HFFc6 (cell line): Measurements from ENCODE around the gene ARMC7. TPM values are rescaled to one million over a fixed set of nuclear protein-coding genes. Genes with fewer than 3 reads are reported as not detected.
A peak's percentile ranks its signal among the peaks of the same experiment; 100 is the strongest.

Experiments
- DNase-seq: peaks from one replicate; pipeline ENCODE4 v3.0.0-alpha.2; 2018
- H3K27ac Mint-ChIP-seq: 2 replicates; pipeline ENCODE4 v1.8.0; 2020; ENCODE audit warnings: mild to moderate bottlenecking, mixed read lengths
- H3K27me3 Mint-ChIP-seq: 2 replicates; pipeline ENCODE4 v1.8.0; 2021; ENCODE audit warnings: mild to moderate bottlenecking, moderate library complexity, mixed read lengths; ENCODE audit not compliant: insufficient read depth
- H3K36me3 Mint-ChIP-seq: 2 replicates; pipeline ENCODE4 v1.8.0; 2021; ENCODE audit warnings: low read depth, mixed read lengths
- H3K4me1 Mint-ChIP-seq: 2 replicates; pipeline ENCODE4 v1.8.0; 2020; ENCODE audit warnings: low read depth, mixed read lengths
- H3K4me3 Mint-ChIP-seq: 2 replicates; pipeline ENCODE4 v1.8.0; 2020; ENCODE audit warnings: mild to moderate bottlenecking, moderate library complexity, mixed read lengths
- H3K9me3 Mint-ChIP-seq: 2 replicates; pipeline ENCODE4 v1.8.0; 2020; ENCODE audit warnings: mild to moderate bottlenecking, mixed read lengths
- total RNA-seq, 6 experiments: library from RNA; stranded (reverse); fragmentation: NEBNext Ultra II Directional; extraction: Animal tissue kit (Norgen Biotek cat#: 25700); gene quantifications; 2 replicates in 1 of 6; 3 replicates in 5 of 6; pipeline ENCODE4 v1.2.3, GENCODE V29; 2021
- TF ChIP-seq, protein P1 (sequence below): fragments of 200-600 bp; sonication (generic); IDR thresholded peaks from 2 replicates; pipeline ENCODE4 v1.5.0; 2021; ENCODE audit warnings: antibody characterized with exemption, mild to moderate bottlenecking

Gene ARMC7
- total RNA-seq, 6 experiments from 2014 or later: 9.1 to 11.7 (median 9.6) TPM

DNA sequence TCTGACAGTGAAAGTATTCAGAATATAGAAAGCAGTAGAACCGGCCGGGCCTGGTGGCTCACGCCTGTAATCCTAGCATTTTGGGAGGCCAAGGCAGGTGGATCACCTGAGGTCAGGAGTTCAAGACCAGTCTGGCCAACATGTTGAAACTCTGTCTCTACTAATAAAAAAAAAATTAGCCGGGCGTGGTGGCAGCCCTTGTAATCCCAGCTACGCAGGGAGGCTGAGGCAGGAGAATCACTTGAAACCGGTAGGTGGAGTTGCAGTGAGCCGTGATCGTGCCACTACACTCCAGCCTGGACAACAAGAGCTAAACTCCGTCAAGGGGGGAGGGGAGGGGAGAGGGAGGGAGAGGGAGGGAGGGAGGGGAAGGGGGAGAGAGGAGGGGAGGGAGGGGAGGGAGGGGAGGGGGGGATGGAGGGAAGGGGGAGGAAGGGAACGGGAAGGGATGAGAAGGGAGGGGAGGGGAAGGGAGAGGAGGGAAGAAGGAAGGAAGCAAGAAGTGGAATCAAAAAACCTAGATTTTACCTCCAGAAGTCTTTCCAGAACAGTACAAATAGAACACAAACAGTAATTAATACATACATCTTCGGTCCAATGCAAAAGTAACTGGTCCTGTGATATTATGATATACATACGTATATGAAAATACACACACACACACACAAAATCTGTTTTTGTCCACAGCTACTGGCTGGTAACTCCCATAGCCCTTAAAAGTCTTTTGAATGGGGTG is 32.6 kb downstream of the ARMC7 start:
- no peak for DNase-seq
- TF ChIP-seq, protein P1, sequence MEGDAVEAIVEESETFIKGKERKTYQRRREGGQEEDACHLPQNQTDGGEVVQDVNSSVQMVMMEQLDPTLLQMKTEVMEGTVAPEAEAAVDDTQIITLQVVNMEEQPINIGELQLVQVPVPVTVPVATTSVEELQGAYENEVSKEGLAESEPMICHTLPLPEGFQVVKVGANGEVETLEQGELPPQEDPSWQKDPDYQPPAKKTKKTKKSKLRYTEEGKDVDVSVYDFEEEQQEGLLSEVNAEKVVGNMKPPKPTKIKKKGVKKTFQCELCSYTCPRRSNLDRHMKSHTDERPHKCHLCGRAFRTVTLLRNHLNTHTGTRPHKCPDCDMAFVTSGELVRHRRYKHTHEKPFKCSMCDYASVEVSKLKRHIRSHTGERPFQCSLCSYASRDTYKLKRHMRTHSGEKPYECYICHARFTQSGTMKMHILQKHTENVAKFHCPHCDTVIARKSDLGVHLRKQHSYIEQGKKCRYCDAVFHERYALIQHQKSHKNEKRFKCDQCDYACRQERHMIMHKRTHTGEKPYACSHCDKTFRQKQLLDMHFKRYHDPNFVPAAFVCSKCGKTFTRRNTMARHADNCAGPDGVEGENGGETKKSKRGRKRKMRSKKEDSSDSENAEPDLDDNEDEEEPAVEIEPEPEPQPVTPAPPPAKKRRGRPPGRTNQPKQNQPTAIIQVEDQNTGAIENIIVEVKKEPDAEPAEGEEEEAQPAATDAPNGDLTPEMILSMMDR: no peak
- Mint-ChIP-seq H3K27ac (no peak overlapping the region), H3K4me1 (peaks cover 12% of the 10 kb centered on the region), H3K9me3 (no peaks in the 10 kb centered on the region), H3K27me3 (no peaks in the 10 kb centered on the region), H3K36me3 (peaks cover 26% of the 10 kb centered on the region), H3K4me3 (no peak overlapping the region)

DNA sequence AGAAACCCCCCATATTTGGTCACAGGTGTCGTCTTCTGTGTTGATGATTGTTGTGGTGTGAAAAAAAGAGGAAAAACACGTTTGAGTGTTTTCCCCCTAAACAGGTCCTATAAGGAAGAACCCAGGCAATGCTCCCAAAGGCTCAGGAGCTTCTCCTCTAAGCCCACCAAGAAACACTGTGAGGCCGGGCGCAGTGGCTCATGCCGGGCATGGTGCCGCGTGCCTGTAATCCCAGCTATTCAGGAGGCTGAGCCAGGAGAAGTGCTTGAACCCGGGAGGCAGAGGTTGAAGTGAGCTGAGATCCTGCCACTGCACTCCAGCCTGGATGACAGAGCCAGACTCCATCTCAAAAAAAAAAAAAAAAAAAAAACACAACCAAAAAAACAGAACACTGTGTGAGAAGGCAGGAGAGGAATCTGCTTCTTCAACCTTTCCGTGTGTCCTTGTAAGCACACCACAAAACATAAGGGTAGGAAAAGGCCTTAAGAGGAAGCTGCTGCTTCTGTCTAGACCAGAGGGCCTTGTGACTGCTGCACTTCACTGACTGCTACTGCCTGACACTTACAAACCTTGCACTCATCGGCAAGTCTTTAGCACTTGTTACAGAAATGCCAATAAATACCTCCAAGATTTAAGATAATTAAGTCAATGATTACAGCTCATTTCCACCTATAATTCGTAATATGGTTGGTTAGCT is 35.2 kb downstream of the ARMC7 start:
- H3K36me3 Mint-ChIP-seq: peaks cover 37% of the 10 kb centered on the region
- no peaks in the 10 kb centered on the region for H3K27me3 Mint-ChIP-seq
- DNase-seq: no peak
- no peak overlapping the region for H3K4me3 Mint-ChIP-seq
- H3K9me3 Mint-ChIP-seq: no peaks in the 10 kb centered on the region
- H3K4me1 Mint-ChIP-seq: peaks cover 21% of the 10 kb centered on the region
- peak overlapping the region; percentile 18; the same call in 1 of the 2 replicates for H3K27ac Mint-ChIP-seq
- TF ChIP-seq, protein P1: no peak

DNA sequence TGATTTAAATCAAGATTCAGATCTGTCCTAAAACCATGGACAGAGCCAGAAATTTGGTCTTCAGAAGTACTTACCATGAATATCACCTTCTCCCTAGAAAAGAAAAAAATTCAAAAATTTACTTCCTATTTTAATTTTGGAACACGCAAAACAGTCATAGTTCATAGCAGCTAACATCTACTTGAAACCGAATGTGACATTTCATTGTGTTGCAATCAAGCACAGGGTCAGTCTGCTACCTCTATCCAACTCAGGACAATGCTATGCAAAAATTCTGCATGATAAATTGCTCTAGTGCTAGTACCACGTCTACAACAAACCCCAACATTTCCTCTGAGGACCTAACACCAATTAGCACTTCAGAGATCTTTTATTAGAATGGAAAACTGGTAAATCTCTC is 36.8 kb downstream of the ARMC7 start:
- H3K36me3 Mint-ChIP-seq: peaks cover 34% of the 10 kb centered on the region
- peak overlapping the region; percentile 49; the same call in 1 of the 2 replicates for H3K27ac Mint-ChIP-seq
- no peaks in the 10 kb centered on the region for H3K9me3 Mint-ChIP-seq
- no peak overlapping the region for H3K4me3 Mint-ChIP-seq
- H3K27me3 Mint-ChIP-seq: no peaks in the 10 kb centered on the region
- TF ChIP-seq, protein P1: no peak
- H3K4me1 Mint-ChIP-seq: peaks cover 21% of the 10 kb centered on the region
- DNase-seq: peak; percentile 35

DNA sequence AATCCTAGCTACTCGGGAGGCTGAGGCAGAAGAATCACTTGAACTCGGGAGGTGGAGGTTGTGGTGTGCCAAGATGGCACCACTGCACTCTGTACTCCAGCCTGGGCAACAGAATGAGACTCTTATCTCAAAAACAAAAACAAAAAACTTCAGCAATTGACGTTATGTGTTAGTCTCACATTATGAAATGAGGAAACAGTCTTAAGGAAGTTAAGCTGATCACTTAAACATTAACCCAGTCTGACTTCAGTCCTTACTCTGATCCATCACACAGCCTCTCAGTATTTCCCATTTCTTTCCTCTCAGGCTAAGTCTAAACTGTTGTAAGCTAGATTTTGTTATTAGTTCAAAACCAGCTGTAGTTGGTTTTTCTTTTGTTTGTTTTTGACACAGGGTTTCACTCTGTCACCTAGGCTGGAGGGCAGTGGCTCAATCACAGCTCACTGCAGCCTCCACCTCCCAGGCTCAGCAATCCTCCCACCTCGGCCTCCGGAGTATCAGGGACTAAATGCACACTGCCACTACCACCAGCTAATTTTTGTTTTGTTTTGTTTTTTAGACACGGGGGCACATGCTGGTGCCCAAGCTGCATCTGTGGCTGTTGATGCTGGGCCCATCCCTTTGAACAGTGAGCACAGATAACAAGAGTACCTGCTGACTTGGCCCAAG is 38.2 kb downstream of the ARMC7 start:
- no peak overlapping the region for H3K27ac Mint-ChIP-seq
- H3K4me3 Mint-ChIP-seq: no peak overlapping the region
- DNase-seq: no peak
- peaks cover 35% of the 10 kb centered on the region for H3K4me1 Mint-ChIP-seq
- no peaks in the 10 kb centered on the region for H3K9me3 Mint-ChIP-seq
- TF ChIP-seq, protein P1: no peak
- H3K36me3 Mint-ChIP-seq: peaks cover 32% of the 10 kb centered on the region
- peaks cover 1% of the 10 kb centered on the region; the same call in 1 of the 2 replicates for H3K27me3 Mint-ChIP-seq

DNA sequence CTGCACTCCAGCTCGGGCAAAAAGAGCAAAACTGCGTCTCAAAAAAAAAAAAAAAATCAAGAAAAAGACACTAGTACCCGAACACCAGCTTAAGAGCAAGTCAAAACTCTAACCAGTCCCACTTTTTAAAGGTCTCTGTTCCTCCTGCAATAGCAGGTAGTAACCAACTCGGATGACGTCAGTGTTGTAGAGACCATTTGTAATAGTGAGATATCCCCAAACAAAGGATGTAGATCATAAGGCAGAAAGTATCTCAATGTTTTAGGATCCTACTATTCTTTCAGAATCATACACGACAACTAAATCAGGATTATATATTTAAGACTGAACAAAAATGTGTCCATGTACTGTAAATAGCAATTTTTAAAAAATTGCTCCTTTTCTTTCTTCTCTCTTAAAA is 42.2 kb downstream of the ARMC7 start:
- no peaks in the 10 kb centered on the region for H3K9me3 Mint-ChIP-seq
- H3K36me3 Mint-ChIP-seq: peaks cover 22% of the 10 kb centered on the region
- TF ChIP-seq, protein P1: no peak
- peaks cover 12% of the 10 kb centered on the region for H3K27me3 Mint-ChIP-seq
- peaks cover 43% of the 10 kb centered on the region for H3K4me1 Mint-ChIP-seq
- peak overlapping the region; percentile 85 for H3K27ac Mint-ChIP-seq
- H3K4me3 Mint-ChIP-seq: peak overlapping the region; percentile 98
- DNase-seq: no peak
